Measurements from ENCODE around the gene OR13J1. TPM values are rescaled to one million over a fixed set of nuclear protein-coding genes. Genes with fewer than 3 reads are reported as not detected.

Gene OR13J1
- total and polyA plus RNA-seq, 2 donors from 2014 or later: not detected

DNA sequence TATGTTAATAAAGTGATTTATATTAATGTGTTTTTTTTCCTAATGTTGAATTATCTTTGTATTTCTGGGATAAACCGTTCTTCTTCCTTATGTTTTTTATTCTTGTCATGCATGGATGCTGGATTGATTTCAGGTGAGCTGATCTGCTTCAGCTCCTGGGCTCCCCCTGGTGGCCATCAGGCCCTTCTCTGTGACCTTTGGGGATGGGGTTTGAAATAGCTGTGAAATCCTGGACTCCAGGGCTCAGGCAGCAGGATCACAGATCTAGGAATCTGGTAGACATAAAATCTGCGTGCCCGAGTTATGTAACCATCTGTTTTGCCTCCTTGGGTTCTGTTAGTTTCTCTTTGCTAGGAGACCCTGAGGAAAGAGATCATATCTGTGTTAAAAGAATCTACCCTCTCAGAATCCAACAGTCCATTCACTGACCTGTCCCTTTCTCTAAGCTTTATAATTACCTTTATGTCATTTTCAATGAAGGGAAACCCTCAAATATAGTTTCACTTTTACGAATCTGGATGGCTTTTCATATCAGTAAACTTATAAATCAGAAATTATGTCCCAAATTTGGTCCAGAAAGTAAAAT lies 12.2 kb upstream of the OR13J1 start:
- Histone ChIP-seq H3K9me3 (ENCODE audit: control insufficient read depth in 2 of 3, insufficient read depth in 1 of 3, low read length in 3 of 3) (no peaks in the 10 kb centered on the region), H3K9ac (ENCODE audit: low read length in 3 of 3) (no peak overlapping the region), H3K27me3 (ENCODE audit: control insufficient read depth, insufficient read depth, low read length) (no peaks in the 10 kb centered on the region), H3K27ac (ENCODE audit: low read depth in 2 of 2, low read length in 2 of 2) (no peak overlapping the region), H3K4me1 (ENCODE audit: control insufficient read depth in 2 of 3, insufficient read depth in 2 of 3, low read depth in 1 of 3, low read length in 3 of 3) (no peaks in the 10 kb centered on the region), H3K4me3 (ENCODE audit: low read length in 3 of 3) (no peak overlapping the region), H3K36me3 (ENCODE audit: control insufficient read depth in 2 of 3, insufficient read depth in 3 of 3, low read length in 3 of 3) (no peaks in the 10 kb centered on the region)
- DNase-seq: peak; percentile 74 to 88 (median 82)
- TF ChIP-seq, protein P1, sequence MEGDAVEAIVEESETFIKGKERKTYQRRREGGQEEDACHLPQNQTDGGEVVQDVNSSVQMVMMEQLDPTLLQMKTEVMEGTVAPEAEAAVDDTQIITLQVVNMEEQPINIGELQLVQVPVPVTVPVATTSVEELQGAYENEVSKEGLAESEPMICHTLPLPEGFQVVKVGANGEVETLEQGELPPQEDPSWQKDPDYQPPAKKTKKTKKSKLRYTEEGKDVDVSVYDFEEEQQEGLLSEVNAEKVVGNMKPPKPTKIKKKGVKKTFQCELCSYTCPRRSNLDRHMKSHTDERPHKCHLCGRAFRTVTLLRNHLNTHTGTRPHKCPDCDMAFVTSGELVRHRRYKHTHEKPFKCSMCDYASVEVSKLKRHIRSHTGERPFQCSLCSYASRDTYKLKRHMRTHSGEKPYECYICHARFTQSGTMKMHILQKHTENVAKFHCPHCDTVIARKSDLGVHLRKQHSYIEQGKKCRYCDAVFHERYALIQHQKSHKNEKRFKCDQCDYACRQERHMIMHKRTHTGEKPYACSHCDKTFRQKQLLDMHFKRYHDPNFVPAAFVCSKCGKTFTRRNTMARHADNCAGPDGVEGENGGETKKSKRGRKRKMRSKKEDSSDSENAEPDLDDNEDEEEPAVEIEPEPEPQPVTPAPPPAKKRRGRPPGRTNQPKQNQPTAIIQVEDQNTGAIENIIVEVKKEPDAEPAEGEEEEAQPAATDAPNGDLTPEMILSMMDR (IDR thresholded peaks at IDR 0.05; ENCODE audit: borderline replicate concordance, extremely low read depth, insufficient read depth): peak; percentile 89
- peak; percentile 88 for FAIRE-seq
- intact Hi-C loops (cut with DNase I): loop anchor here (5.0 kb wide), 1 partner anchor 90 kb away; the partner anchor contains the start of gene NPR2

DNA sequence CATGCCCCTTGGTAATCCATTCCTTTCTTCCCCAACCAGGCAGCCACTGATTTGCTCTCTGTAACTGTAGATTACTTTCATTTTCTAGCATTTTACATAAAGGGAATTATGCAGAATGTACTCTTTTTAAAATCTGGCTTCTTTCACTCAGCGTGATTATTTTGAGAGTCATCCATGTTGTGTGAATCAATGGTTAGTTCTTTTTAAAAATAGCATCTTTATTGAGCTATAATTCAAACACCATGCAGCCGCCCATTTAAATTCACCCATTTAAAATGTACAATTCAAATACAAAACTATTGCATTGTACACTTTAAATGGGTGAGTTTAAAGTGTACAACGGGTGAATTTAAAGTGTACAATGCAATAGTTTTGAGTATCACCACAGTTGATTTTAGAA lies 2.3 kb upstream of the OR13J1 start:
- no peaks in the 10 kb centered on the region for H3K27me3 ChIP-seq (ENCODE audit: control insufficient read depth, insufficient read depth, low read length)
- peaks cover 0 to 2% (median 0%) of the 10 kb centered on the region in 3 donors for H3K9me3 ChIP-seq (ENCODE audit: control insufficient read depth in 2 of 3, insufficient read depth in 1 of 3, low read length in 3 of 3)
- no peak overlapping the region for H3K27ac ChIP-seq (ENCODE audit: low read depth in 2 of 2, low read length in 2 of 2)
- DNase-seq (no peak), FAIRE-seq (no peak)
- TF ChIP-seq, protein P1 (IDR thresholded peaks at IDR 0.05; ENCODE audit: borderline replicate concordance, extremely low read depth, insufficient read depth): no peak
- H3K9ac ChIP-seq (ENCODE audit: low read length in 3 of 3): no peak overlapping the region
- no peak overlapping the region for H3K4me3 ChIP-seq (ENCODE audit: low read length in 3 of 3)
- H3K4me1 ChIP-seq (ENCODE audit: control insufficient read depth in 2 of 3, insufficient read depth in 2 of 3, low read depth in 1 of 3, low read length in 3 of 3): no peaks in the 10 kb centered on the region
- no peaks in the 10 kb centered on the region for H3K36me3 ChIP-seq (ENCODE audit: control insufficient read depth in 2 of 3, insufficient read depth in 3 of 3, low read length in 3 of 3)
- intact Hi-C loops (cut with DNase I): no loop called here

DNA sequence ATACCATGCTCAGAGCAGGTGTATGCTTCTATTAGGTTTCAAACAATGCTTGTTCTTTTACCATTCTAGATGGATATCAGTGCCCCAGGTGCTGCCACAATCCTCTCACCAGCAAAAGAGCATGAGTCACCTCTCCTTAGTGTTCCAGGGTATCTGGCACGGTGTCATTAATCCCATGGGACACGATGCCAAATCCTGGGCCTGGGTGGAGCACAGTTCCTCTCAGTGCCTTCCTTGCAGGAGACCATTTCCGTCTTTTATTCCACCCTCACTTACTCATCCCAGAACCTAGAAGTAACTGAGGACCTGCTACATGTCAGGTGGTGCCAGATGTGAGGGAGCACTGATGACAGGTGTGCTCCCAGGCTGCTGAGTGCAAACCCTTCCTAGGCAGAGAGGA lies 1.3 kb upstream of the OR13J1 start:
- FAIRE-seq: no peak
- Histone ChIP-seq H3K9me3 (ENCODE audit: control insufficient read depth in 2 of 3, insufficient read depth in 1 of 3, low read length in 3 of 3) (no peaks in the 10 kb centered on the region), H3K4me1 (ENCODE audit: control insufficient read depth in 2 of 3, insufficient read depth in 2 of 3, low read depth in 1 of 3, low read length in 3 of 3) (no peaks in the 10 kb centered on the region), H3K4me3 (ENCODE audit: low read length in 3 of 3) (no peak overlapping the region), H3K36me3 (ENCODE audit: control insufficient read depth in 2 of 3, insufficient read depth in 3 of 3, low read length in 3 of 3) (no peaks in the 10 kb centered on the region), H3K27ac (ENCODE audit: low read depth in 2 of 2, low read length in 2 of 2) (no peak overlapping the region), H3K9ac (ENCODE audit: low read length in 3 of 3) (no peak overlapping the region), H3K27me3 (ENCODE audit: control insufficient read depth, insufficient read depth, low read length) (no peaks in the 10 kb centered on the region)
- TF ChIP-seq, protein P1 (IDR thresholded peaks at IDR 0.05; ENCODE audit: borderline replicate concordance, extremely low read depth, insufficient read depth): no peak
- DNase-seq: no peak
- intact Hi-C loops (cut with DNase I): no loop called here
